ENCODE measurements around the gene CD200.

The CD200 gene

GRCh38 chr3:112333381-112334317, 693 bp downstream of the CD200 start:
- DNase-seq, result peak in 1 of 2 donors; percentile 44

GRCh38 chr3:112334691-112335433, 1.9 kb downstream of the CD200 start:
- DNase-seq, result no peak

- no peak for DNase-seq
These were observed 2.5 kb downstream of the CD200 start for GRCh38 chr3:112335434-112335781.

DNA sequence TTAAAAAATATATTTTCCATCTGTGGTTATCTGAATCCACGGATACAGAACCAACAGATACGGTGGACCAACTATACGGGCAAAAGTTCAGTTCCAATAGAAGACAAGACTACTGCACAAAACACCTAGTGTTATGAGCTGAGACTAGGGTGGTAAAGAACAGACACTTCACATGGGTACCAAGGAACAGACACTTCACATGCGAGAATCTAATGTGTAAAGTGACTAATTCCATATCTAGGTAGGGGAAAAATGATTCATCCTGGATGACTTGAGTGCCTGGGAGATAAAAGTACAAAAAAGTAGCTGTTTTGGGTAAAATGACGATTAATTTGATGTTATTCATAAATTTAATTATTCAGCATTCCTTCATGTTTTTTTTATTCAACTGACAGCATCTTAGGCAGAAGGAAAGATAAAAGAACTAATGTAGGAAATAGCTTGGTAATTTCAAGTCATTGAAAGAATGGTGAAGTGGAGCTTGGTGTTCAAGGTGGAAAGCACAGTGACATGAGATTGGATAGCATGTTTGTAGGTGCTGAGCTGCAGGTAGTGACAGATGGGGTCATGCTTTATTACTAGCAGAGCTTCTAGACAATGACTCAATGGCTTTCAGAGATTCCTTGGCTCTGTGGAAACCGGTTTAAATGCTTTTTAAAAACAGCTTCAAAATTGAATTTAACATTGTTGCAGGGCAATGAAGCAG, 5.2 kb downstream of the CD200 start:
- no peak for DNase-seq

DNA sequence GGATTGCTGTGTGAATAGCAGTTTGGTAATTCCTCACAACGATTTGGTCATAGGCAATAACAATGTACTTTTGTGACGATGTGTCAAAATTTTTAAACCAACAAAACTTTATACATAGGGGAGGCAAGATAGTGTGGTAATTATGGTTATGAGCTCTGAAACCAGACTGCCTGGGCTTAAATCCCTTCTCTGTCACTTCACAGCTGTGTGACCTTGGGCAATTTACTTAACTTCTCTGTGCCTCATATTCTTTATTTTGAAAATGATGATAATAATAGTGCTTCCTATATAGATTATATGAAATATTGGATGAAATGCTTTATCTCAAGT, 5.7 kb downstream of the CD200 start:
- DNase-seq, result no peak

GRCh38 chr3:112339134-112339533, 6.2 kb downstream of the CD200 start:
- DNase-seq, result no peak

DNA sequence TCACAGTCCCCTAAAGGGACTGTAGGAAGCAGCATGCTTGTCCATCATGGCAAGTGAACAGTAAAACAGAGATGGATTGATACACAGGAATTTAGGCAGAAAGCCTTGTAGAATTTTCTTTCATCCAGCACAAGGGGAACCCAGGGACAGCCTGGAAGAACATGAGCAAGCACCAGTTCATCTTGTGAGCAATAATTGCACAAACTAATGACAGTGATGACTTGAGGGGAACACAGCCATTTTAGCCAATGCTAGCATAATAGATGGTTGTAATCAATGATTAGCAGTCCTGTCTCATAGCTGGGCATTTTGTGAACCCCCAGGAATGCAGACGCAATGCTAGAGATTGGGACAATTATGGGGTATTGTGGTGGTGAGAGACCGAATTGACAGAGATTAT, 6.7 kb downstream of the CD200 start:
- no peak for DNase-seq

DNA sequence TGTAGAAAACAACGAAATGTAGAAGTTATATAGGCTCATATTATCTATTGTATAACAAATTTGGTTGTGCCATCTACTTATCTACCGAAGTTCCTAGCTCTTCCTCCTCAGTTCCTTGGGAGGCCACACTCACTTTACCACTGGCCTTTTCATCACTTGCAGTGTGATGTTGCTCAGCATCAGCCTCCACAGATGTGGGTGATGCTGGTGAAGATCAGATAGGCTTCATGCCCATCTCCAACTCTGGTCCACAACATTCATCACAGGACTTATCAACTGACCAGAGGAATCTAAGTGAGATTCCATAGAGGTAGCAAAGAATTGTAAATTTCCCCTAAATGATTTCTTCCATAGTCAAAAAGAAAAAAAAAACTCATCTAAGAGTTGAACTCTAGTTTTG, 8.4 kb downstream of the CD200 start:
- DNase-seq, result no peak

DNA sequence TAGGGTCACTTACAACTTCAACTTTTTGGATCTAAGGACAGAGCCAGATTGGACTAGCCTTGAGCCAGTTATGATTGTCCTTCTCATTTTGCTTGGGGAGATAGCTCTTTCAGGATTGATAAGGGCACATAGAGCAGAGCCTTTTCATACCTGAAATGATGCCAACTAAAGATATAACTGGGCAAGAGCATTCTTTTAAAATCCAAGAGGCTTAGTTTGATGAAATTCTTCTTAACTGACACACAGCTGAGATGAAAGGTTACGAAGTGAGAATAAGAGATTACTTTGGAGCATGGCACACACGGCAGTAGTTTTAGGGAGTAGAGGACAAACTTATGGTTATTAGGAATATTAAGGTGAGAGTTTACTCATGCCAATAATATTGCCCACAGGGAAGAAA, 12.7 kb downstream of the CD200 start:
- no peak for DNase-seq

- DNase-seq, result no peak
These were observed 13.7 kb downstream of the CD200 start for GRCh38 chr3:112346491-112347122.

GRCh38 chr3:112348943-112349342, 16.0 kb downstream of the CD200 start:
- no peak for DNase-seq

DNA sequence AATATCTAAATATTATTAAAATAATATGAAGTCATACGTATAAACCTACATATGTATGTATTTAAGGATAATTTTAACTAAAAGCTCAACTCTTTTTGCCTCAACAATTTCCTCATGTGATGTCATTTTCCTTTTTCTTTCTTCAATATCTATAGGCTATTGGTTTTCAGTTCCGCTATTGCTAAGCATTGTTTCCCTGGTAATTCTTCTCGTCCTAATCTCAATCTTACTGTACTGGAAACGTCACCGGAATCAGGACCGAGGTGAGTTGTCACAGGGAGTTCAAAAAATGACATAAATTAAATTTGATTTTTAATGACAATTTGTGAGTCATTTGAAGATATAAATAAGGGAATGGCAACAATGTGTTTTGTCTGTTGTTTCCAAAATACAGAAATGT, 16.6 kb downstream of the CD200 start:
- no peak for DNase-seq

GRCh38 chr3:112350018-112350810, 17.3 kb downstream of the CD200 start:
- DNase-seq, result no peak

DNA sequence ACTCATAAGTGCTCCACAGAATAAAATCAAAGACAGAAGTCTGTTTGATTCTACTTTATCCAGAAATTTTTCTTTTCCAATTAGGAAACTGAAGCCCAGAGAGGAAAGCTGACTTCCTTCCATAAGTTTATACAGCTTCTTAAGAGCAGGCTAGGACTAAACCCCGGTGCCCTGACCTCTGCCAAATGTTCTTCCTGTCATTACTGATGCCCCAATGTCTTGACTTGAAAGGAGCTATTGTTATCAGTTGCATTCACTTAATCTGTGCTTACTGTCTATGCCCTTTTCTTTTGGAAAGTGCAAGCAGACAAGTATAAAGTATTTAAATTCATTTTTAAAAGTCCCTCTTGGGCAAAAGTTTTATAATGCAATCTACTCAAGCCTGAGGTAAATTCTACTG, 18.1 kb downstream of the CD200 start:
- DNase-seq, result no peak

- no peak for DNase-seq
These were observed 18.9 kb downstream of the CD200 start for GRCh38 chr3:112351823-112352222.

DNA sequence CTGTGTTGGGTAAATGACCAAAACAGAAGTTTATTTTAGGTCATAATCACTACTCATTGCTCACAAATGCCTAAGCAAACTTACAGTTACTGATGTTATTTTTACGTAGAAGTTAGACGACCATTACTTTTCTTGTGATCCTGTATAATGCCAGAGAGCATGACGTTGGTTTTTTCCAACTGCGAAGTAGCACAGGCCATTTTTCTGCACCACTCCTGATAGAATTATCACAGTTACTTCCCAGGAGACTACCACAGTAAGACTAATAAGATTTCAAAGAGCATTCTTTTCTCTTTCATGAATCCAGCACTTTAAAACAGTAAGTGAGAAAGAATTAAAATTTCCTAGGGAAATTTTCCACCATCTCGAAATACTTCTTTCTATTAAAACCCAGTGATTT, 19.8 kb downstream of the CD200 start:
- DNase-seq, result no peak

- DNase-seq, result no peak
These were observed 20.4 kb downstream of the CD200 start for GRCh38 chr3:112353365-112353764.

- DNase-seq, result no peak
These were observed 21.8 kb downstream of the CD200 start for GRCh38 chr3:112354642-112355306.

DNA sequence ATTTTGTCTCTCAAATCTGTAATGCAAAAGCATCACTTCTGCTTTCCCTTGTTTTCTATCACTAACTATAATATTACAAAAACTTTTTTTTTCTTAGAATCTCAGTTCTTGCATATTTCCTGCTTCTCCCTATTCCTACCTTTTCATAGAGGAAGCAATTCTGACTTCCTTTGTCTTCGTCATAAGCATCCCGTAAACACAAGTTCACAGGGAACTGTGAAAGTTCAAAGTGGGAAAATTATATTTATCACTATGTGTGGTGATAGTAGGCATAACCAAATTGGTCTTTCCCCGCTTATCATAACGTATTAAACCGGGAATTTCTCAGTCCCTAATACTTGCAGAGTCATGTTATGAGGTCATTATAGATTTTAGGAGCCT, 22.3 kb downstream of the CD200 start:
- no peak for DNase-seq

GRCh38 chr3:112357930-112358780, 25.2 kb downstream of the CD200 start:
- DNase-seq, result peak in 1 of 2 donors; percentile 29

DNA sequence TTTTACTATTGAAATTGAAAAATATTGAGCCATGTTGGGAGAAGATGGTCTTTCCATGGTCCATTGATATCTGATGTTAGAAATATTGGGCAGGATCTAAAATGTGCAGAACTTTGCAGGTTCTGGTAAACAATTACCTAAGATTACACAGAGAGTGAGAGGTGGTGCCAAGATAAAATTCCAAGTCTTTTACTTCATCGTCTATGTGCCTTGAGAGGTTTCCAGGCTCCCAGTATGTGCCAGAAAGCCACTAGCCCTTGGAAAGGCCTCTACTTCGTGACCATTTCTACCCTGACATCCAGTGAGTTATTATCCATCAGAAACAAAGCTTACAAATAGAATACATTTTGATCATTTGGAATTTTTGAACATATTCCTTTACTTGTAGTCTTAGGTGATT, 27.6 kb downstream of the CD200 start:
- no peak for DNase-seq
